A172 (cell line): ENCODE results near the gene HMCES. TPM values are rescaled to one million over a fixed set of nuclear protein-coding genes. Genes with fewer than 3 reads are reported as not detected.
A peak's percentile ranks its signal among the peaks of the same experiment; 100 is the strongest.

ENCODE experiments used
- DNase-seq: peaks from one replicate; pipeline ENCODE4 v3.0.0-alpha.2; 2015; ENCODE audit warnings: low spot score
- total RNA-seq: library from RNA; depleted of rRNA; stranded (reverse); fragments of >200 nt; shearing (Covaris generic); gene quantifications from 2 replicates; pipeline ENCODE4 v1.2.3, GENCODE V29; 2014; rRNA removed

HMCES gene
- total RNA-seq = 97.1 and 121 TPM in 2 replicates

DNA sequence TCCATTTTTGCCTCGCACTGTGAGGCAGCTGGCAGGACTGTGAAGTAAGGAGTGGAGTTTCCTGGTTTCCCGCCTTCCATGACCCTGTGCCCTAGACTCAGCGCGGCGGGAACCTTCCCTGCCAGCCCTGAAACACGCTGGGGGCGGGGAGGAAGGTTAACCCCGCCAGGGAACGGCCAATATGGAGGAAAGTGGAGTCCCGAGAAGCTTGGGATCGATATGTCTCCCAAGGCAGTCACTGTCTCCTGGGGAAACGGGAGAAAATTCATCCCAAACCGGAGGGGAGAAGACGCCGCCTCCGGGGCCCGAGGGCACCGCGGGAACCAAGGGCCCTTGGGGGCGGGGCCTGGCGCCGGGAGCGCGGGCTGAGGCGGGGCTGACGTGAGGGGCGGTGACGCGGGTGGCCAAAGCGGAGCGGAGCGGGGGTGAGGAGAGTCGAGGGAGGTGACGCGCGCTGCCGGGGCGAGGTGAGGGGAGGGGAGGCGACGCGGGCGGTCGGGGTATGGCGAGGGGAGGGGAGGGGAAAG, at the start of gene HMCES:
HMCES (plus strand) TSS at position 432 of the 527 bp plus-strand sequence. CDS start 863 bp downstream, outside the sequence.
- peak; percentile 89 for DNase-seq

DNA sequence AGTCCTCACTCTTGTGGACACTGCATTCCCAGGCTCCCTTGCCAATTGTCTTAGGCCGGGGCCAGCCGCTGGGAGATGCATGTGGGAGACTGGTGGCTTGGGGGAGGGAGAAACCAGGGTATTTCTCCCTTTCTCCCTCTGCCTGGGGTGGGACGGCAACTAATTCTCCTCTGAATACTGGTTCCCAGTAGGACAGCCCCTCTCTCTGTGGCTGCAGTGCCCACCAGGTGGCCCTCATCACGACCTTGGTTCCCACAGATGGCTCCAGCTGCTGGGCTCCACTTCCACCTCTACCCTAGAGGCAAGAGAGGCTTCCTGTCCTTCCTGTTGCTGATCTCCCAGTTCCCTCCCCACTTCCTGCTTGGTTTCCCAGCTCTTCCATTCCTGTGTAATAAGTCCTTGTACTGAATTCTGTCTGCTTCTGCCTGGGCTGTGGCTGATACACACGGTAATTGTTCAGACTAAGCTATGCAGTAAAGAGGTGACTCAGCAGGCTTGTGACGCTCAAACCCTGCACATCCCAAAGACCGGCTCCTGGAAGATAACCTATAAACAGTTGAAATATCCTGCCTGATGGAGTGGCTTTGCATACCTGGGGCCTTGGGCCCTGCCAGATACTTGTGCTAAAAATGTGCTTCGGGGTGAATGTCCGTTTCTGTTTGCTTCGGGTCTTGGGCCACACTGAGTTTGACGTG, 49.6 kb upstream of the HMCES start:
- peak; percentile 96 for DNase-seq

DNA sequence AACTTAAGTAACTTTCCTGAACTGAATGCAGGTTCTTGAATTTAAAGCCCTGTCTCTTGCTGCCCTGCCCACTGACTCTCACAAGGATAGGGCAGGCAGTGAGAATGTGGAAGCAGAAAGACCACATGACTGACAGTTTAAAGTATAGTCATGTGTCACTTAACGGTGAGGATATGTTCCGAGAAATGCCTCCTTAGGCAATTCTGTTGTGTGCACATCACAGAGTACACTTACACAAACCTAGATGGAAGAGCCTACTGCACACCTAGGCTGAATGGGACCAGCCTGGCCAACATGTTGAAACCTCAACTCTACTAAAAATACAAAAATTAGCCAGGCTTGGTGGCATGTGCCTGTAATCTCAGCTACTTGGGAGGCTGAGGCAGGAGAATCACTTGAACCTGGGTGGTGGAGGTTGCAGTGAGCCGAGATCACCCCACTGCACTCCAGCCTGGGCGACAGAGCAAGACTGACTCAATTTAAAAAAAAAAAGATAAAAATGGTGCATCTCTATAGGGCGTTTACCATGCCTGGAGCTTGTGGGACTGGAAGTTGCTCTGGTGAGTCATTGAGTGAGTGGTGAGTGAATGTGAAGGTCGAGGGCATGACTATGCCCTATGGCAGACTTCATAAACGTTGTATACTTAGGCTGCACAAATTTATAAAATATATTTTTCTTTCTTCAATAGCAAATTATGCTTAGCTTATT, 48.2 kb upstream of the HMCES start:
- DNase-seq = peak; percentile 96

GRCh38 chr3:129231331-129232119, 47.1 kb upstream of the HMCES start:
- DNase-seq = peak; percentile 66

GRCh38 chr3:129233538-129233937, 45.1 kb upstream of the HMCES start:
- no peak for DNase-seq

GRCh38 chr3:129234441-129234840, 44.2 kb upstream of the HMCES start:
- DNase-seq = no peak

- no peak for DNase-seq
Measured at GRCh38 chr3:129235344-129235917, 43.2 kb upstream of the HMCES start.

DNA sequence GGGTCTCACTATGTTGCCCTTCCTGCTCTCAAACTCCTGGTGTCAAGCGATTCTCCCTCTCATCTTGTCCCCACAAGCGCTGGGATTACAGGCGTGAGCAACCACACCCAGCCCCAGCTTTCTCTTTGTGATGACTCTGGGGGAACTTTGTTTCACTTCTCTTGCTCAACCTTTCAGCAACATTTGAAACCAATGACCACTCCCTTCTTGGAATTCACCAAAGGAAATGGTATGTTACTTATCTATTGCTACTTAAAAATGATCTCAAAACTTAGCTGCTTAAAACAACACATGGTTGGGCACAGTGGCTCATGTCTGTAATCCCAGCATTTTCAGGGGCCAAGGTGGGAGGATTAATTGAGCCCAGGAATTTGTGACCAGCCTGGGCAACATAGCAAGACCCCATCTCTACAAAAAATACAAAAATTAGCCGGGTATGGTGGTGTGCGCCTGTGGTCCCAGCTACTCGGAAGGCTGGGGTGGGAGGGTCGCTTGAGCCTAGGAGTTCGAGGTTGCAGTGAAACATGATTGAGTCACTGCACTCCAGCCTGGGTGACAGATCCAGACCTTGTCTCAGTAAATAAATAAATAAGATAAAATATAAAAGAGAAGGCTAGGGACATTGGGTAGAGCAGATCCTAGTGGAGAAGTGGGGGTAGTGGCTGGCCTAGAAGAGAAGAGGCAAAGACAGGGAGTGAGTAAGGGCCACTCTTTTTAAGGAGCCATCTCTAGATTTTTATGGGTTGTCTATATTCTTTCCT, 39.5 kb upstream of the HMCES start:
- DNase-seq = no peak

DNA sequence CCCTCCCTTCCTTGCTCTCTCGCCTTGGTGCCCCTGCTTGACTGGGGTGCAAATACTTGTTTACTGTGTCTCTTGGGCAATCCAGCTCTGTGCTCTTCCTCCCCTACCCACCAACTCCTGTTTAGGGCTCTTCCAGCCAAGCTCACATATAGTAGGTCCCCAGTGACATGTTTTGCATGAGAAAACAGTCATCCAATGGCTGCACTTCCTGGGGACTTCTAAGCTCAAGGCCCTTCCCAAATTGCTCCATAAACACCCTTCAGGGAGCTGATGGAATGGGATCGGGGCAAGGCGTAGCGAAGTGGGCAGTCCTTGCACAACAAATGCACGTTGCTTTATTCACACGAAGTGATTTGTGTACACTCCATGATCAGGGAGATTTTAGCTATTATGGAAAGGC, 38.7 kb upstream of the HMCES start:
- no peak for DNase-seq

DNA sequence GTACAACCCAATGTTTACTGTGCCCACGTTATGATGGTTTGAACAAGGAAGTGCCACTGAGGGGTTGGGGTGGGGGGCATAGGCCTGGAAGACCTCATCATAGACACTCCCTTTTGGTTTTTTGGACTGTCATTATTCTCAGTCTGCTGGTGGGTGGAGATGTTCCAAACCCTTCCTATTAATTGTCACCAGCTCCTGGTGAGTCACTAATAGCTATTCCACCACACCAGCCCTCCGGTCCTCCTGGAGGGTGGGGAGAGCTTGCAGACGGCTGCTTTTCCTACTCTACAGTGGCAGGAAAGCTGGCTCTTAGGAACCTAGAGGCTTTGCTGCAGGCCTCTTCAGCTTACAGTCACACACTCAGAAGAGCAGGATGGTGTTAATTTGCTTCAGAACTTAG, 38.2 kb upstream of the HMCES start:
- DNase-seq = peak; percentile 44

- no peak for DNase-seq
Measured at GRCh38 chr3:129245141-129245540, 33.5 kb upstream of the HMCES start.

DNA sequence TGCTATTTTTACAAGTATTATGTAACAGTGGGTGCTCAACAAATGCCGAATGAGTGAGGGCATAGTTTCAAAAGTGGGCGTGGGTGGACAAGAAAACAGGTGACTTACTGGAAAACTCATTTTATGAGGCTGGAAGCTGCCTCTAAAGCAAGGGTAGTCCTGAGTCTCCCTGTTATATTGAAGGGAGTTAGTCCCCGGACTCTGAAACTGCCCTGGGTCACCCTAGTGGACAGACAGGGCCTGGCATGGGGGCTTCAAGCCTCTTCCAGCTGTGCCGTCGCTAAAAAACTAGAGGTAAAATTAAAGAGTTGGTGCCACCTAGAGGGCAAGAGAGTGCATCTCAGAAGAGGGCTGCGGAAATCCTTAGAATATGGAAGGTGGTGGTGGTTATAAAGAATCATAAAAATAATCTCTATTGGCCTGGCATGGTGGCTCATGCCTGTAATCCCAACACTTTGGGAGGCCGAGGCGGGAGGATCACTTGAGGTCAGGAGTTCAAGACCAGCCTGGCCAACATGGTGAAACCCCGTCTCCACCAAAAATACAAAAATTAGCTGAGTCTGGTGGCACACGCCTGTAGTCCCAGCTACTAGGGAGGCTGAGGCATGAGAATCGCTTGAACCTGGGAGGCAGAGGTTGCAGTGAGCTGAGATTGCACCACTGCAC, 32.9 kb upstream of the HMCES start:
- peak; percentile 97 for DNase-seq

GRCh38 chr3:129246636-129247035, 32.0 kb upstream of the HMCES start:
- no peak for DNase-seq

GRCh38 chr3:129248286-129248979, 30.2 kb upstream of the HMCES start:
- DNase-seq = no peak

GRCh38 chr3:129249284-129250065, 29.2 kb upstream of the HMCES start, which contains the start of gene COPG1:
Gene COPG1, plus strand, starts transcription at chr3:129249606. Its CDS starts 104 bp downstream, at chr3:129249710.
- peak; percentile 92 for DNase-seq

DNA sequence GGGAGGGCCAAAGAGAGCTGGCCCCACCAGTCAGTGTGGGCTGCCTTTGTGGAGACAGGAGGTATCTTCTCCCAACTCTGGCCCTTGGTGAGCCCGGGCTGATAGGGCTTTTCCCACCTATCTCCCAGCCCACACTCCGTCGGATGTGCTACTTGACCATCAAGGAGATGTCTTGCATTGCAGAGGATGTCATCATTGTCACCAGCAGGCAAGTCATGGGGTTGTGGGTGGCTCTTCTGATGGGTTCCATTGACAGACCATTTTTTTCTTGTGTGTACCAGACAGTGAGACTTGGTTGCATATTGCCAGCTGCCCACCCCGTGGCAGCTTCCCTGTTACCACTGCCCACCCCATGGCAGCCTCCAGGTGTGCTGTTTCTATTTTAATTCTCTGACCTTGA, 25.9 kb upstream of the HMCES start:
- DNase-seq = no peak

DNA sequence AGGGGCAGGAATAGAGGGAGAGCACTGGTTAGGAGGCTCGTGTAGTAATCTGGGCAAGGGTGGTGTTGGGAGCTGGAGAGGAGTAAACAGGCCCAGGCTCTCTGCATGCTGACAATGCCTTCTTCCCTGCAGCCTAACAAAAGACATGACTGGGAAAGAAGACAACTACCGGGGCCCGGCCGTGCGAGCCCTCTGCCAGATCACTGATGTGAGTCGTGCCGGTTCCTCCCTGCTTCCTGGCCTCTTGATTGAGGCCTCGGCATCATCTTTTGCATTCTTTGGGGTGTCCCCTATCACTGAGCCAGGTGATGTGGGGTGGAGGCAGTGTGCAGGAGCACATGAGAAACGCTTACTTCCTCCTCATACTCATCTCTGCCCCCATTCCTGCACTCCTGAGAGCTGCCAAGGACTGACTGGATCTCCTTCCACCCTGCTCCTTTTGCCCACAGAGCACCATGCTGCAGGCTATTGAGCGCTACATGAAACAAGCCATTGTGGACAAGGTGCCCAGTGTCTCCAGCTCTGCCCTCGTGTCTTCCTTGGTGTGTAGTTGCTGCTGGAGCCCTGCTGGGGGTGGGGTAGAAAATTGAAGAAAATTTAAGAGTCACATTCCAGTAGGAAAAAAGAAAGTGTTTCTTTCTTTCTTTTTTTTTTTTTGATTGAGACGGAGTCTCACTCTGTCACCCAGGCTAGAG, 24.0 kb upstream of the HMCES start:
- no peak for DNase-seq

- no peak for DNase-seq
Measured at GRCh38 chr3:129256270-129256669, 22.4 kb upstream of the HMCES start.
